Body of pancreas (tissue), 4 donors: Measurements from ENCODE around the gene CAPN10. TPM values are rescaled to one million over a fixed set of nuclear protein-coding genes. Genes with fewer than 3 reads are reported as not detected.

Experiments
- ATAC-seq: fragments of 150-250 bp; one replicate; pipeline ENCODE4 v1.9.1; 2016
- DNase-seq, 4 donors: peaks; one replicate each; pipeline ENCODE4 v3.0.0-alpha.2; 2019
- H3K27ac ChIP-seq, 4 donors: fragments of 200-600 bp; sonication (generic); 1 replicate in 3 of 4; 2 replicates in 1 of 4; pipeline versions ENCODE4 v1.5.1 to v1.6.1; 2016 to 2019; ENCODE audit warnings: mild to moderate bottlenecking in 1 of 4, mixed read lengths in 1 of 4, moderate library complexity in 1 of 4
- H3K27me3 ChIP-seq, 2 donors: fragments of 200-600 bp; sonication (generic); one replicate each; pipeline ENCODE4 v1.6.0; 2016; ENCODE audit warnings: mild to moderate bottlenecking in 1 of 2
- H3K36me3 ChIP-seq, 2 donors: fragments of 200-600 bp; sonication (generic); replicated peaks in 1 of 2; 2 replicates each; pipeline ENCODE4 v1.5.1; 2016; ENCODE audit warnings: low read depth in 2 of 2; ENCODE audit not compliant: insufficient read depth in 1 of 2
- H3K4me1 ChIP-seq: fragments of 200-600 bp; sonication (generic); one replicate; pipeline ENCODE4 v1.6.0; 2016
- H3K4me3 ChIP-seq, 2 donors: fragments of 200-600 bp; sonication (generic); 1 replicate in 1 of 2; 2 replicates in 1 of 2; pipeline ENCODE4 v1.5.1; 2016 to 2019
- H3K9me3 ChIP-seq, 3 donors: fragments of 200-600 bp; sonication (generic); 1 replicate in 2 of 3; 2 replicates in 1 of 3; pipeline ENCODE4 v1.5.1; 2016
- CTCF ChIP-seq, 7 experiments: fragments of 450-650 bp in 4 of 7; fragments of 200-600 bp in 3 of 7; sonication (generic) in 3 of 7; IDR thresholded peaks; one replicate each; pipeline ENCODE4 v1.5.1; 2016 to 2019; ENCODE audit warnings: antibody characterized with exemption in 7 of 7
- POLR2A ChIP-seq, 3 donors: fragments of 450-650 bp; IDR thresholded peaks; one replicate each; pipeline ENCODE4 v1.6.1; 2016; ENCODE audit warnings: antibody characterized with exemption in 3 of 3, mild to moderate bottlenecking in 2 of 3
- WGBS, 2 donors: methylation state at CpG; one replicate each; pipeline ENCODE4 v1.1.5; 2017; 5-methylcytosine and 5-hydroxymethylcytosine counted together
- intact Hi-C: fragments of 100-400 bp; cut with DNase I; formaldehyde crosslinking; loops from one replicate; pipeline ENCODE4 v1.15.1; 2023
- total RNA-seq, 2 donors: library from RNA; depleted of rRNA; stranded (reverse); fragments of >200 nt; gene quantifications; one replicate each; pipeline ENCODE4 v1.1.0, GENCODE V29; 2016

CAPN10 gene
- total RNA-seq, 2 donors from 2014 or later, result 16.3 to 34.3 TPM

DNA sequence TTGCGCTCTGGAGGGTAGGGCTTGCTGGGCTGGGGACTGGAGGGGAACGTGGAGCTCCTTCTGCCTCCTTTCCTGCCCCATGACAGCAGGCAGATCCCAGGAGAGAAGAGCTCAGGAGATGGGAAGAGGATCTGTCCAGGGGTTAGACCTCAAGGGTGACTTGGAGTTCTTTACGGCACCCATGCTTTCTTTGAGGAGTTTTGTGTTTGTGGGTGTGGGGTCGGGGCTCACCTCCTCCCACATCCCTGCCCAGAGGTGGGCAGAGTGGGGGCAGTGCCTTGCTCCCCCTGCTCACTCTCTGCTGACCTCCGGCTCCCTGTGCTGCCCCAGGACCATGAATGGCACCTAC lies 43.1 kb downstream of the CAPN10 start:
- no peaks in the 10 kb centered on the region for H3K27me3 ChIP-seq
- ATAC-seq, result no peak
- TF ChIP-seq POLR2A (IDR thresholded peaks at IDR 0.05), result no peak
- TF ChIP-seq CTCF (IDR thresholded peaks at IDR 0.05), result no peak
- H3K36me3 ChIP-seq, result no peaks in the 10 kb centered on the region
- H3K27ac ChIP-seq, result no peak overlapping the region
- WGBS, 2 donors, result 75 to 83% methylated on average over 4 to 5 of the region's 5 CpGs
- DNase-seq, result no peak
- no peaks in the 10 kb centered on the region for H3K9me3 ChIP-seq
- intact Hi-C loops, result no loop called here
- no peaks in the 10 kb centered on the region for H3K4me1 ChIP-seq
- no peak overlapping the region for H3K4me3 ChIP-seq

- peak in 2 of 4 donors; percentile 5 to 9 for DNase-seq
- no peaks in the 10 kb centered on the region for H3K36me3 ChIP-seq
- no peak overlapping the region for H3K27ac ChIP-seq
- H3K4me3 ChIP-seq, result no peak overlapping the region
- no peaks in the 10 kb centered on the region for H3K9me3 ChIP-seq
- TF ChIP-seq CTCF (IDR thresholded peaks at IDR 0.05) (no peak), POLR2A (IDR thresholded peaks at IDR 0.05) (no peak)
- H3K27me3 ChIP-seq, result no peaks in the 10 kb centered on the region
- WGBS, 2 donors, result 88 to 91% methylated on average over 9 to 41 of the region's 50 CpGs
- intact Hi-C loops, result no loop called here
- no peak for ATAC-seq
- no peaks in the 10 kb centered on the region for H3K4me1 ChIP-seq
Observed at GRCh38 chr2:240629968-240630770, 43.6 kb downstream of the CAPN10 start.

DNA sequence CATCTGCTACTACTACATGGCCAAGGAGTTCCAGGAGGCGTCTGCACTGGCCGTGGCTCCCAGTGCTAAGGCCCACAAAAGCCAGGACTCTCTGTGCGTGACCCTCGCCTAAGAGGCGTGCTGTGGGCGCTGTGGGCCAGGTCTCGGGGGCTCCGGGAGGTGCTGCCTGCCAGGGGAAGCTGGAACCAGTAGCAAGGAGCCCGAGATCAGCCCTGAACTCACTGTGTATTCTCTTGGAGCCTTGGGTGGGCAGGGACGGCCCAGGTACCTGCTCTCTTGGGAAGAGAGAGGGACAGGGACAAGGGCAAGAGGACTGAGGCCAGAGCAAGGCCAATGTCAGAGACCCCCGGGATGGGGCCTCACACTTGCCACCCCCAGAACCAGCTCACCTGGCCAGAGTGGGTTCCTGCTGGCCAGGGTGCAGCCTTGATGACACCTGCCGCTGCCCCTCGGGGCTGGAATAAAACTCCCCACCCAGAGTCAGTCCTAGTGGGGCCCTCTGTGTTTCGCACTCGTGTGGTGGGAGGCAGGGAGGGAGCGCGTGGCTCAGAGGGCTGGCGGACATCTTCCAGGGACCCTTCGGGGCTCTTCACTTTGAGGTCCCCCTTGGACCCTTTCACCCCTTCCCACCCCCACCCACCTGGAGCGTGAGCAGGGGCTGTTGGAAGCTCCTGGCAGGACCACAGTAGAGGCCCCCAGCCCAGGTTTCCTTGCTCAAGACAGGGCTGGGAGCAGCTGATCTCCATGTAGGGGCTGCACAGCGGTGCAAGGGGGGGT lies 44.4 kb downstream of the CAPN10 start:
- peak in 1 of 4 donors; percentile 6 for DNase-seq
- no peak for TF ChIP-seq POLR2A (IDR thresholded peaks at IDR 0.05)
- Histone ChIP-seq H3K36me3 (no peaks in the 10 kb centered on the region), H3K4me1 (no peaks in the 10 kb centered on the region), H3K27me3 (no peaks in the 10 kb centered on the region), H3K9me3 (no peaks in the 10 kb centered on the region), H3K4me3 (no peak overlapping the region), H3K27ac (no peak overlapping the region)
- WGBS, 2 donors, result 80 to 84% methylated on average over 6 to 21 of the region's 21 CpGs
- no peak for ATAC-seq
- intact Hi-C loops, result no loop called here

DNA sequence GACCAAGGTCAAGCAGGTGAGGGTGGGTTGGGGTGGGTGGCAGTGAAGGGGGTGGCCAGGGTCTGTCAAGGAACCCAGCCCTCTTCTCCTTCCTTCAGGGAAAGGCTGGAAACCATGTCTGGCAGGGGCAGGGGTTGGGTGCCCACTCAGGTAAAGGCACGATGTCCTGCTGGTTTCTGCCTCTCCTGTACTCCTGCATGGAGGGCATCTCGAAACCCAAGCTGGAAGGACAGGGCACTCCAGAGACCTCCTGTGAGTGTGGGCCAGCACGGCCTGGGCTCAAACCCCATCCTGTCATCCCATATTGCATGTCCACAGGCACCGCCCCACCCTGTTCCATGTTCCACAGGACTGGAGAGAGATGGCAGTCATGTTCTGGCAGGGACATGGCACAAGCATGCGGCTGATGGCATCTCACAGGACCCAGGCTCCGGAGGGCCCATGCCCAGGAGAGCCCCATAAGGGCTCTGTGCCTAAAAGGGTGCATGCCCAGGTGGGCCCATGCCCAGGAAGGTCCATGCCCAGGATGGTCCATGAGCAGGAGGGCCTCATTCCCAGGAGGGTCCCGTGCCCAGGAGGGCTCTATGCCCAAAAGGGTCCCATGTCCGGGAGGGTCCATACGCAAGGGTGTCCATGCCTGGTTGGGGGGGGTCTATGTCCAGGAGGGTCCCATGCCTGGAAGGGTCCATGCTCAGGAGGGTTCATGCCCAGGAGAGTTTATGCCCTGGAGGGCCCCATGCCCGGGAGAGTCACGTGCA lies 45.2 kb downstream of the CAPN10 start:
- no peak for TF ChIP-seq POLR2A (IDR thresholded peaks at IDR 0.05)
- TF ChIP-seq CTCF (IDR thresholded peaks at IDR 0.05), result no peak
- H3K9me3 ChIP-seq, result no peaks in the 10 kb centered on the region
- no peak for ATAC-seq
- no peak overlapping the region for H3K27ac ChIP-seq
- H3K4me1 ChIP-seq, result no peaks in the 10 kb centered on the region
- WGBS, 2 donors, result 72 to 82% methylated on average over 3 to 11 of the region's 11 CpGs
- peak in 1 of 4 donors; percentile 7 for DNase-seq
- no peak overlapping the region for H3K4me3 ChIP-seq
- intact Hi-C loops, result no loop called here
- no peaks in the 10 kb centered on the region for H3K36me3 ChIP-seq
- no peaks in the 10 kb centered on the region for H3K27me3 ChIP-seq

DNA sequence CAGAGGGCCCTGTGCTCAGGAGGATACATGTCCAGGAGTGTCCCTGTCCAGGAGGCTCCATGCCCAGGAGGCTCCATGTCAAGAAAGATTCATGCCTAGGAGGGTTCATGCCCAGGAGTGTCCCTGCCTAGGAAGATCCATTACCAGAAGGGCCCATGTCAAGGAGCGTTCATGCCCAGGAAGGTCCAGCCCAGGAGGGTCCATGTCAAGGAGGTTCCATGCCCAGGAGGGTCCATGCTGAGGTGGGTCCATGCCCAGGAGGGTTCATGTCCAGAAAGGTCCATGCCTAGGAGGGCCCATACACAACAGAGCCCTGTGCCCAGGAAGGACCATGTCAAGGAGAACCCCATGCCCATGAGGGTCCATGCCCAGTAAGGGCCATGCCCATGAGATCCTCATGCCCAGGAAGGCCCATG lies 45.8 kb downstream of the CAPN10 start:
- no peak for ATAC-seq
- no peak overlapping the region for H3K4me3 ChIP-seq
- TF ChIP-seq CTCF (IDR thresholded peaks at IDR 0.05) (no peak), POLR2A (IDR thresholded peaks at IDR 0.05) (no peak)
- DNase-seq, result peak in 1 of 4 donors; percentile 5
- no peaks in the 10 kb centered on the region for H3K9me3 ChIP-seq
- no peaks in the 10 kb centered on the region for H3K36me3 ChIP-seq
- no peaks in the 10 kb centered on the region for H3K27me3 ChIP-seq
- WGBS, 2 donors, result 100% methylated on average over 1 of the region's 1 CpG; no CpG with 5 or more reads in 1 of the 2 donors
- intact Hi-C loops, result no loop called here
- no peak overlapping the region for H3K27ac ChIP-seq
- H3K4me1 ChIP-seq, result no peaks in the 10 kb centered on the region
